ENCODE measurements around the gene BCL11B.

DNA sequence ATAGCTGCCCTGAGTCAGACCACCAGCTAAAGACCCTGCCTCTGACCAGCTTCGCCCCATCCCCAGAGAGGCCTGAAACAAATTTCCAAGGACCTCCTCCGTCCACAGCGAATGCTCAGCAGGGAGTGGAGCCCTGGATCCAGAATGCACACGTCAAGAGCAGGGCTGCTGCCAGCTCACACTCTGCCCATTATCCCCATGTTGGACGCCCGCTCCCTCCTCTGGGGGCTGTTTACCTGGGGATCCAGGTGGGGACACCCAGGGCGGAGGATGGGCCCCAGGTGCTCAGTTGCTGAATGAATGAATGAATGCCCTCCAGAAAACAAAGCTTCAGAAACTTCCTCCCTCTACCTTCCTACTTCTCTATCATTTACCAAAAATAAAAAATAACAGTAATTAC, 18.1 kb downstream of the BCL11B start:
- no peak for TF ChIP-seq EZH2phosphoT487 (IDR thresholded peaks at IDR 0.05; ENCODE audit: borderline replicate concordance, low read depth, low read length)
- TF ChIP-seq, protein P1, sequence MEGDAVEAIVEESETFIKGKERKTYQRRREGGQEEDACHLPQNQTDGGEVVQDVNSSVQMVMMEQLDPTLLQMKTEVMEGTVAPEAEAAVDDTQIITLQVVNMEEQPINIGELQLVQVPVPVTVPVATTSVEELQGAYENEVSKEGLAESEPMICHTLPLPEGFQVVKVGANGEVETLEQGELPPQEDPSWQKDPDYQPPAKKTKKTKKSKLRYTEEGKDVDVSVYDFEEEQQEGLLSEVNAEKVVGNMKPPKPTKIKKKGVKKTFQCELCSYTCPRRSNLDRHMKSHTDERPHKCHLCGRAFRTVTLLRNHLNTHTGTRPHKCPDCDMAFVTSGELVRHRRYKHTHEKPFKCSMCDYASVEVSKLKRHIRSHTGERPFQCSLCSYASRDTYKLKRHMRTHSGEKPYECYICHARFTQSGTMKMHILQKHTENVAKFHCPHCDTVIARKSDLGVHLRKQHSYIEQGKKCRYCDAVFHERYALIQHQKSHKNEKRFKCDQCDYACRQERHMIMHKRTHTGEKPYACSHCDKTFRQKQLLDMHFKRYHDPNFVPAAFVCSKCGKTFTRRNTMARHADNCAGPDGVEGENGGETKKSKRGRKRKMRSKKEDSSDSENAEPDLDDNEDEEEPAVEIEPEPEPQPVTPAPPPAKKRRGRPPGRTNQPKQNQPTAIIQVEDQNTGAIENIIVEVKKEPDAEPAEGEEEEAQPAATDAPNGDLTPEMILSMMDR (conservative IDR thresholded peaks at IDR 0.05; ENCODE audit: low read length), result no peak

All from OCI-LY7 (cell line).